GM18909 (cell line): ENCODE measurements around the gene PGR.

Experiments
- ATAC-seq: cut with Tn5 transposase; IDR thresholded peaks from one replicate; pipeline ENCODE4 v1.9.1; 2021; ENCODE audit warnings: mild to moderate bottlenecking; ENCODE audit not compliant: unreplicated experiment, poor library complexity

Gene PGR

GRCh38 chr11:101083335-101083734 is 46.3 kb downstream of the PGR start:
- ATAC-seq: no peak

GRCh38 chr11:101082813-101083212 is 46.8 kb downstream of the PGR start:
- no peak for ATAC-seq

- no peak for ATAC-seq
These were observed 65.9 kb downstream of the PGR start for GRCh38 chr11:101063706-101064105.

- ATAC-seq: no peak
These were observed 68.0 kb downstream of the PGR start for GRCh38 chr11:101061606-101062005.

- no peak for ATAC-seq
These were observed 70.3 kb downstream of the PGR start for GRCh38 chr11:101059331-101059730.

- ATAC-seq: no peak
These were observed 76.1 kb downstream of the PGR start for GRCh38 chr11:101053492-101053891.

GRCh38 chr11:101051677-101052076 is 77.9 kb downstream of the PGR start:
- no peak for ATAC-seq

GRCh38 chr11:101049813-101050212 is 79.8 kb downstream of the PGR start:
- no peak for ATAC-seq

GRCh38 chr11:101049123-101049522 is 80.5 kb downstream of the PGR start:
- ATAC-seq: no peak

GRCh38 chr11:101048479-101048878 is 81.1 kb downstream of the PGR start:
- no peak for ATAC-seq

- ATAC-seq: no peak
These were observed 82.7 kb downstream of the PGR start for GRCh38 chr11:101046947-101047346.

- ATAC-seq: no peak
These were observed 84.2 kb downstream of the PGR start for GRCh38 chr11:101045415-101045814.

- ATAC-seq: no peak
These were observed 85.7 kb downstream of the PGR start for GRCh38 chr11:101043940-101044339.

GRCh38 chr11:101035872-101036271 is 93.7 kb downstream of the PGR start:
- ATAC-seq: no peak

GRCh38 chr11:101034076-101034475 is 95.5 kb downstream of the PGR start:
- no peak for ATAC-seq

GRCh38 chr11:101032991-101033390 is 96.6 kb downstream of the PGR start:
- ATAC-seq: no peak

- no peak for ATAC-seq
These were observed 97.9 kb downstream of the PGR start for GRCh38 chr11:101031713-101032112.

GRCh38 chr11:101030692-101031091 is 98.9 kb downstream of the PGR start:
- ATAC-seq: no peak

GRCh38 chr11:101030015-101030414 is 99.6 kb downstream of the PGR start:
- no peak for ATAC-seq

GRCh38 chr11:101028644-101029043 is 101.0 kb downstream of the PGR start:
- no peak for ATAC-seq

GRCh38 chr11:101022256-101022655 is 107.4 kb downstream of the PGR start:
- ATAC-seq: no peak

- ATAC-seq: no peak
These were observed 109.7 kb downstream of the PGR start for GRCh38 chr11:101019870-101020269.

GRCh38 chr11:101014600-101015285 is 114.9 kb downstream of the PGR start:
- ATAC-seq: no peak
